Colonic mucosa (tissue), 4 donors: Measurements from ENCODE around the gene TIMM22. TPM values are rescaled to one million over a fixed set of nuclear protein-coding genes. Genes with fewer than 3 reads are reported as not detected.

Experiments
- DNase-seq: peaks from one replicate; pipeline ENCODE4 v3.0.0-alpha.2; 2020
- H3K27ac ChIP-seq: fragments of 200-600 bp; one replicate; pipeline ENCODE4 v1.8.0; 2021
- H3K27me3 ChIP-seq: fragments of 200-600 bp; one replicate; pipeline ENCODE4 v1.8.0; 2021
- H3K36me3 ChIP-seq: fragments of 200-600 bp; one replicate; pipeline ENCODE4 v1.8.0; 2021
- H3K4me1 ChIP-seq: fragments of 200-600 bp; one replicate; pipeline ENCODE4 v1.8.0; 2021; ENCODE audit warnings: mild to moderate bottlenecking
- H3K4me3 ChIP-seq: fragments of 200-600 bp; one replicate; pipeline ENCODE4 v1.8.0; 2021
- H3K9ac ChIP-seq, 2 donors: one replicate each; pipeline ENCODE4 v1.7.0; 2013; ENCODE audit warnings: control low read depth in 2 of 2, low read depth in 2 of 2, low read length in 2 of 2
- H3K9me3 ChIP-seq: fragments of 200-600 bp; one replicate; pipeline ENCODE4 v1.8.0; 2021
- intact Hi-C: fragments of 100-400 bp; cut with DNase I; formaldehyde crosslinking; loops from one replicate; pipeline ENCODE4 v1.14.1; 2022
- total RNA-seq, 2 donors: library from RNA; stranded (reverse); fragmentation: NEBNext Ultra II Directional in 1 of 2; extraction: Animal tissue kit (Norgen Biotek cat#: 25700) in 1 of 2; gene quantifications; one replicate each; pipeline ENCODE4 v1.2.1, GENCODE V29; 2021
- TF ChIP-seq, protein P1 (sequence below): fragments of 200-600 bp; IDR thresholded peaks from one replicate; pipeline ENCODE4 v1.8.0; 2022; ENCODE audit warnings: antibody characterized with exemption, mild to moderate bottlenecking
- donor health status: healthy.
- donor health status: DM: no; HTN: no; CAD: no.
- donor health status: DM: no; HTN: no; CAD: no.

TIMM22 gene
- total RNA-seq, 2 donors from 2014 or later, result 8.3 to 12.8 TPM

DNA sequence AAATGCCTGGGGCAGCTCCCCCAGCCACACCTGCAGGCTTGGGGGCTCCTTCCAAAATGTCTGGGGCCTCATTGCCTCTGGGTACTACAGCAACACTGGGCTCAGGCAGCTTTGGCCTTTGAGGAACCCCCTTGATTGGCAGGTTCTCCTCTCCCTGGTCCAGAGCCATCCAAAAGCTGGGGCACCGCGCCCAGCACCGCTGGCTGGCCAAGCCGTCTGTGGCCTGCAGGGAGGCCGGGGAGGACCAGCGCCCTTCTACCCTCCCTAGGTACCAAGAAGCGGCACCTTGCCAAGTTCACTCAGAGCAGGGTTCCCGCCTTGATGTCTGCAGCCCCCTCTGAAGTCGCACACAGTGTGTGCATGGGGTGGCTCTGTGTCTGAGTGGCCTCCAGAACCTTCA, 30.1 kb downstream of the TIMM22 start:
- Histone ChIP-seq H3K4me1 (no peaks in the 10 kb centered on the region), H3K4me3 (no peak overlapping the region), H3K36me3 (no peaks in the 10 kb centered on the region), H3K9ac (no peak overlapping the region), H3K27ac (no peak overlapping the region), H3K9me3 (no peaks in the 10 kb centered on the region), H3K27me3 (no peaks in the 10 kb centered on the region)
- DNase-seq, result no peak
- TF ChIP-seq, protein P1, sequence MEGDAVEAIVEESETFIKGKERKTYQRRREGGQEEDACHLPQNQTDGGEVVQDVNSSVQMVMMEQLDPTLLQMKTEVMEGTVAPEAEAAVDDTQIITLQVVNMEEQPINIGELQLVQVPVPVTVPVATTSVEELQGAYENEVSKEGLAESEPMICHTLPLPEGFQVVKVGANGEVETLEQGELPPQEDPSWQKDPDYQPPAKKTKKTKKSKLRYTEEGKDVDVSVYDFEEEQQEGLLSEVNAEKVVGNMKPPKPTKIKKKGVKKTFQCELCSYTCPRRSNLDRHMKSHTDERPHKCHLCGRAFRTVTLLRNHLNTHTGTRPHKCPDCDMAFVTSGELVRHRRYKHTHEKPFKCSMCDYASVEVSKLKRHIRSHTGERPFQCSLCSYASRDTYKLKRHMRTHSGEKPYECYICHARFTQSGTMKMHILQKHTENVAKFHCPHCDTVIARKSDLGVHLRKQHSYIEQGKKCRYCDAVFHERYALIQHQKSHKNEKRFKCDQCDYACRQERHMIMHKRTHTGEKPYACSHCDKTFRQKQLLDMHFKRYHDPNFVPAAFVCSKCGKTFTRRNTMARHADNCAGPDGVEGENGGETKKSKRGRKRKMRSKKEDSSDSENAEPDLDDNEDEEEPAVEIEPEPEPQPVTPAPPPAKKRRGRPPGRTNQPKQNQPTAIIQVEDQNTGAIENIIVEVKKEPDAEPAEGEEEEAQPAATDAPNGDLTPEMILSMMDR, result no peak
- intact Hi-C loops, result no loop called here

DNA sequence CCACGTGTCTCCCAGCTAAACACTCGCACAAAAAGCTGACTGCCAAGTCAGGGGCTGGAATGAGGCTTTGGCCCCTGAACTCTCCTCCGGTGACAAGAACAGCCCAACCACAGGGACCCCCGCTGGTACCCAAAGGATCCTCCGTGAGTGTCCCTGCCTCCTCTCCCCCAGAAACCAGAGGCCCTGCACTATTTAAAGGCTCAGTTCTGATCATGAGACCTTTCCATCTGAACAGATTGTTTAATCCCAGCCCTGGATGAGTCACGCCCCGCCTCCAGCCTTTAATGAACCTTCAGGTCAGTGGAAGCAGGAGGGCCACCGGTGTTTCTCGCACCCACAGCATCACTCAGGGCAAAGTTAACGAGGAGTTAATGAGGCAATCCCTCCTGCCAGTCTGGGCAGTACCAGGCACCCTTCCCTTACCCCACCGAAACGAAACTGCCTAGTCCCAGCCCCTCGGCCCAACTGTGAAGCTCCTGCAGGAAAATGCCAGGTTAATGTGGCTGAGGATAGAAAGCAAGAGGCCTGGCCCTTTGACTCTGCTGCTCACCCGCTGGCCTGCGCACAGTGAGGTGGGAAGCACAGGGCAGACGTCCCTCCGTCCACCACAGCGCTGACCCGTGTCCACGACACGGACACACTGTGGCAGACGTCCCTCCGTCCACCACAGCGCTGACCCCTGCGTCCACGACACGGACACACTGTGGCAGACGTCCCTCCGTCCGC, 32.4 kb downstream of the TIMM22 start:
- Histone ChIP-seq H3K9ac (peak overlapping the region in 1 of 2 donors; percentile 12), H3K4me3 (no peak overlapping the region), H3K36me3 (no peaks in the 10 kb centered on the region), H3K27ac (peak overlapping the region; percentile 17), H3K27me3 (no peaks in the 10 kb centered on the region), H3K4me1 (no peaks in the 10 kb centered on the region), H3K9me3 (no peaks in the 10 kb centered on the region)
- DNase-seq, result no peak
- intact Hi-C loops, result no loop called here
- TF ChIP-seq, protein P1, result no peak

DNA sequence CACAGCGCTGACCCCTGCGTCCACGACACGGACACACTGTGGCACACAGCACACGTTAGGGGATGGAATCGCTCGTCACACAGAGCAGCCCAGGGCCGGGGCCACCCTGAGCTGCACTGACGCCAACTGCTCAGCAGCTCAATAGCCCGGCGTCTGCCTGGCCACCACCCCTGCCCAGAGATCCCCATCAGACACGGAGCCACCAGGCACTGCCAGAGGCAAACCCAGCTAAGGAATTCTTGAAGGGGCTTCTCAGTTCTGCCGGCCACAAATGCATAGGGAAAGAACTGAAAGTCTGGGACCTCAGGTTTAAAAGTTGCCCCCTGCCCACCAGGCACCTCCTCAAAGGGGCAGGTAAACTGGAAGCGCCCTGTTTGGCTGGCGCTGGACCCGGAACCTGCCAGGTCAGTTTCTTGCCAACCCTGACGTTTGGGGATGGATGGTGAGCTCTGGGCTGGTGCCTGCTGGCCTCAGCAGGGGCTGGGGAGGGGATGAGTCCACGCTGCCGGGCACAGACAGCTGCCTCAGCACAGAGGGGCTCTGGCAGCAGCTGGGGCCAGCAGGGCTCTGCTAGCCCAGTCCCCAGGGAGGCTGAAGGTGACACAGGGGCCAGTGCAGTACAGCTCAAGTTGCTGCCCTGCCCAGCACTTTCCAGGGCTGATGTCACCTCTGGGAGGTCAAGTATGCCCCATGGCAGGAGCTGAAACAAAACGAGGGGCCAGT, 33.2 kb downstream of the TIMM22 start:
- Histone ChIP-seq H3K4me1 (no peaks in the 10 kb centered on the region), H3K27ac (peak overlapping the region; percentile 22), H3K27me3 (no peaks in the 10 kb centered on the region), H3K9me3 (no peaks in the 10 kb centered on the region), H3K9ac (no peak overlapping the region), H3K36me3 (no peaks in the 10 kb centered on the region), H3K4me3 (no peak overlapping the region)
- intact Hi-C loops, result no loop called here
- TF ChIP-seq, protein P1, result no peak
- DNase-seq, result no peak

DNA sequence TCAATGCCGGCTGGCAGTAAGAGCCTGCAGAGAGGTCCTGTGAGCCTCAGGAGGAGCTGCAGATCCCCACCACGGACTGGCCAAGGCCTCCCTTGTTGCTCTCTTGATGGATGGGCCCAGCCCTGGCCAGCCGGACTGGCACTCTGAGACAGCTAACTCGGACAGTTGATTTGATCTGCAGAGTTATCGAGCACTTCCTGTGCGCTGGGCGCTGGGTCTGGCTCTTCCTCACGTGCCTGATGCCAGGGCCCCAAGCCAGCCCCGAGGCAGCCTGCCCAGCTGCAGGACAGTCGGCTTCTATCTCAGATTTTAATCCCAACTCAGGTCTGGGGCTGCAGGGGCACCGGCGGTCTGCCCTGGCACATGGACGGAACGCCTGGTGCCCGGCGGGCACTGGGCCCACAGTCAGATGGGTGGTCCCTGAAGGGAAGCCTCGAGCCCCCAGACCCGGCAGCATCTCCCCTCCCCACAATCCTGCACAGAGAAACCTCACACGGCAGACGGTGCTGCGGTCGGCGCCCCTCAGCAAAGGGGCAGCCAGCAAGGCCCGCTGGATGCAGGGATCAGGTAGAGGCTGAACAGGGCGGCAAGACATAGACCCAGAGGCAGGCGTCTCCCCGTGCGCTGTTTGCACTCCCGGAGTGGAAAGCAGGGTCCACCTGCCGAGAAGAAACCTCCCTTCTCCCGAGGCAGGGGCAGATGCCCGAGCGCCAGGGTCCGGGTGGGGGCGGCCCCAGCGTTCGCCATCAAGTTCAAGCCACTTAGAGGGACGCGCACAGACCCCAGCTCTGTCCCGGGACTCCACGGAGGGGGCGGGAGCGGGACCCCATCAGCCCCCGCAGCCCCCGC, 34.0 kb downstream of the TIMM22 start:
- TF ChIP-seq, protein P1, result no peak
- H3K9me3 ChIP-seq, result no peaks in the 10 kb centered on the region
- intact Hi-C loops, result no loop called here
- peak overlapping the region; percentile 9 for H3K4me3 ChIP-seq
- H3K27me3 ChIP-seq, result no peaks in the 10 kb centered on the region
- H3K27ac ChIP-seq, result peak overlapping the region; percentile 22
- H3K36me3 ChIP-seq, result no peaks in the 10 kb centered on the region
- no peak overlapping the region for H3K9ac ChIP-seq
- no peaks in the 10 kb centered on the region for H3K4me1 ChIP-seq
- no peak for DNase-seq

DNA sequence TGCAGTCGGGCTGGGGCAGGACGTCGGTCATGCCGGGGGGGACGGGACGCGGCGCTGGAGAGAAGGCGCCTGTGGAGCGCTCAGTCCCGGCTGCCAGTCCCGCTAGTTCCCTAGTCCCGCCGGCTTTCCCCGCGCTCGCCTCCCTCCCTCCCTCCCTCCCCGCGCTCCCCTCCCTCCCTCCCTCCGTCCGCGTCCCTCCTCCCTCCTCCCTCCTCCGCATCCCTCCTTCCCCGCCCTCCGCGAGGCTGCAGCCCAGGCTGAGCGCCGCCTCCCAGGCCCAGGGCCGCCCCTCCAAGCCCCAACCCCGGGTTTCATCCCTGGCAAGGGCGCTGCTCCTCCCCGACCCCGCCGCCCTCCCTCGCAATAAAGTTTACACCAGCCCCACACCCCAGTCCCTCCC, 34.8 kb downstream of the TIMM22 start:
- Histone ChIP-seq H3K4me1 (no peaks in the 10 kb centered on the region), H3K36me3 (no peaks in the 10 kb centered on the region)

More for the DNA sequence above, 34.8 kb downstream of the TIMM22 start:
- peak overlapping the region; percentile 9 for H3K4me3 ChIP-seq
- peak; percentile 42 for DNase-seq
- H3K9ac ChIP-seq, result no peak overlapping the region
- intact Hi-C loops, result no loop called here
- no peak overlapping the region for H3K27ac ChIP-seq
- no peaks in the 10 kb centered on the region for H3K9me3 ChIP-seq
- no peaks in the 10 kb centered on the region for H3K27me3 ChIP-seq
- TF ChIP-seq, protein P1, result no peak
